SK-N-SH treated with all-trans-retinoic acid at 6 μM for 48 hours (cell line): Measurements from ENCODE around the gene CNOT8.

Experiments
- ATAC-seq: fragments of 200-7000 bp; cut with Tn5 transposase; 3 replicates; pipeline ENCODE4 v1.9.1; 2020; ENCODE audit warnings: mild to moderate bottlenecking, moderate library complexity
- ARNTL ChIP-seq: fragments of 450-650 bp; formaldehyde crosslinking; IDR thresholded peaks from 2 replicates; pipeline ENCODE4 v1.5.0; 2020; ENCODE audit warnings: low read depth, mild to moderate bottlenecking, moderate library complexity, borderline replicate concordance
- BACH2 ChIP-seq: fragments of 250-450 bp; sonication (Bioruptor Pico); IDR thresholded peaks from 2 replicates; pipeline ENCODE4 v1.9.0; 2021; ENCODE audit warnings: mild to moderate bottlenecking, borderline replicate concordance
- CREB5 ChIP-seq: fragments of 250-450 bp; sonication (Bioruptor Pico); IDR thresholded peaks from 2 replicates; pipeline ENCODE4 v1.5.1; 2020; ENCODE audit warnings: low read depth, mild to moderate bottlenecking, moderate library complexity
- CSDC2 ChIP-seq: fragments of 250-450 bp; sonication (Bioruptor Pico); IDR thresholded peaks from 2 replicates; pipeline ENCODE4 v1.5.0; 2020; ENCODE audit warnings: mild to moderate bottlenecking, moderate library complexity
- ESRRG ChIP-seq: fragments of 250-450 bp; sonication (Bioruptor Pico); IDR thresholded peaks from 2 replicates; pipeline ENCODE4 v1.6.1; 2021; ENCODE audit warnings: mild to moderate bottlenecking
- GLIS3 ChIP-seq: fragments of 250-450 bp; sonication (Bioruptor Pico); IDR thresholded peaks from 2 replicates; pipeline ENCODE4 v1.5.0; 2020; ENCODE audit warnings: mild to moderate bottlenecking, moderate library complexity
- ISL1 ChIP-seq: fragments of 250-450 bp; sonication (Bioruptor Pico); IDR thresholded peaks from 2 replicates; pipeline ENCODE4 v2.1.2; 2022; ENCODE audit warnings: mild to moderate bottlenecking, moderate library complexity
- POU6F1 ChIP-seq: fragments of 250-450 bp; sonication (Bioruptor Pico); IDR thresholded peaks from 2 replicates; pipeline ENCODE4 v1.8.0; 2021; ENCODE audit warnings: low read depth, mild to moderate bottlenecking, moderate library complexity, borderline replicate concordance
- PPARA ChIP-seq: fragments of 250-450 bp; sonication (Bioruptor Pico); IDR thresholded peaks from 2 replicates; pipeline ENCODE4 v1.5.0; 2020; ENCODE audit warnings: mild to moderate bottlenecking, borderline replicate concordance
- RARB ChIP-seq: fragments of 250-450 bp; sonication (Bioruptor Pico); IDR thresholded peaks from 2 replicates; pipeline ENCODE4 v1.8.0; 2021; ENCODE audit warnings: mild to moderate bottlenecking, moderate library complexity
- SNAI2 ChIP-seq: fragments of 250-450 bp; sonication (Bioruptor Pico); IDR thresholded peaks from 2 replicates; pipeline ENCODE4 v1.5.0; 2020; ENCODE audit warnings: mild to moderate bottlenecking, moderate library complexity
- TCF4 ChIP-seq: fragments of 250-450 bp; sonication (Bioruptor Pico); IDR thresholded peaks from 2 replicates; pipeline ENCODE4 v1.8.0; 2021; ENCODE audit warnings: mild to moderate bottlenecking, moderate library complexity, borderline replicate concordance
- TOX ChIP-seq: fragments of 250-450 bp; sonication (Bioruptor Pico); IDR thresholded peaks from 2 replicates; pipeline ENCODE4 v1.8.0; 2021; ENCODE audit warnings: mild to moderate bottlenecking, moderate library complexity, borderline replicate concordance
- ZC3H10 ChIP-seq: fragments of 250-450 bp; sonication (Bioruptor Pico); IDR thresholded peaks from 2 replicates; pipeline ENCODE4 v1.5.1; 2021; ENCODE audit warnings: mild to moderate bottlenecking, moderate library complexity
- ZFP3 ChIP-seq: fragments of 250-450 bp; sonication (Bioruptor Pico); IDR thresholded peaks from 2 replicates; pipeline ENCODE4 v1.5.0; 2020; ENCODE audit warnings: mild to moderate bottlenecking, moderate library complexity
- ZNF565 ChIP-seq: fragments of 450-650 bp; formaldehyde crosslinking; conservative IDR thresholded peaks from 2 replicates; pipeline ENCODE4 v1.5.0; 2020; ENCODE audit warnings: low read depth, mild to moderate bottlenecking, moderate library complexity
- ZNF70 ChIP-seq: fragments of 450-650 bp; formaldehyde crosslinking; IDR thresholded peaks from 2 replicates; pipeline ENCODE4 v1.5.0; 2020; ENCODE audit warnings: mild to moderate bottlenecking, moderate library complexity
- ZNF8 ChIP-seq: fragments of 450-650 bp; formaldehyde crosslinking; IDR thresholded peaks from 2 replicates; pipeline ENCODE4 v1.5.0; 2020; ENCODE audit warnings: mild to moderate bottlenecking, moderate library complexity
- TF ChIP-seq, protein P1 (sequence below): fragments of 250-450 bp; sonication (Bioruptor Pico); IDR thresholded peaks from 2 replicates; pipeline ENCODE4 v1.8.0; 2020; ENCODE audit warnings: mild to moderate bottlenecking, moderate library complexity, borderline replicate concordance
- TF ChIP-seq, protein P2 (sequence below): fragments of 250-450 bp; sonication (Bioruptor Pico); IDR thresholded peaks from 2 replicates; pipeline ENCODE4 v1.5.1; 2021; ENCODE audit warnings: mild to moderate bottlenecking, moderate library complexity

CNOT8 gene

GRCh38 chr5:154834053-154834452 is 24.4 kb upstream of the CNOT8 start:
- TF ChIP-seq SNAI2 (CRISPR knock-in tag) (no peak), TOX (CRISPR knock-in tag) (no peak), ZC3H10 (no peak), RARB (no peak), BACH2 (CRISPR knock-in tag) (no peak), CSDC2 (no peak), POU6F1 (CRISPR knock-in tag) (no peak), ZNF70 (no peak), ESRRG (CRISPR knock-in tag) (no peak), ZNF565 (CRISPR knock-in tag) (no peak), ZNF8 (CRISPR knock-in tag) (no peak), CREB5 (CRISPR knock-in tag) (no peak)
- no peak for ATAC-seq

DNA sequence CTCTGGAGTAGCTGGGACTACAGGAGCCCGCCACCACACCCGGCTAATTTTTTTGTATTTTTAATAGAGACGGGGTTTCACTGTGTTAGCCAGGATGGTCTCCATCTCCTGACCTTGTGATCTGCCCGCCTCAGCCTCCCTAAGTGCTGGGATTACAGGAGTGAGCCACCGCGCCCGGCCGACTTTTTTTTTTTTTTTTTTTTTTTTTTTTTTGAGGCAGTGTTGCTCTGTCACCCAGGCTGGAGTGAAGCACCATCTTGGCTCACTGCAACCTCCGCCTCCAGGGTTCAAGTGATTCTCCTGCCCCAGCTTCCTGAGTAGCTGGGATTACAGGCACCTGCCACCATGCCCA is 22.8 kb upstream of the CNOT8 start:
- ATAC-seq: peak; percentile 11; the same call in 2 of the 3 replicates

DNA sequence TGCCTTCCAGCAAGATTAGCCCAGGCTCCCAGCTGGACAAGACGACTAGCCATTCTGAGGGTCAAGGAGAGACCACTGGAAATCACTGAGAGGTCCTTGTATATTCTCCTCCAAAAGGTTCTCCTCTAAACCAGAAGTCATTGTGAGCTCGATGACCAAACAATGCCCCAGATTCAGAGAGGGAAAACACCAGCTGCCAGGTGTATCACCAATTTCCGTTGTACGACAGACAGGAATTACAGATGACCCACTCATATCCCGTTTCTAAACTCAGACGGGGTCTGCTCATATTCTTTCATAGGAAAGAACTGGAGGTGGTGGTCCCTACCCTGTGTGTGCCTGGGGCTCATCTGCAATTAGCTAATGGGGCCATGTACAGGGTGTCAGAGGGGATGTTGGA is 22.2 kb upstream of the CNOT8 start:
- TF ChIP-seq ISL1 (no peak), ZNF565 (CRISPR knock-in tag) (no peak), ESRRG (CRISPR knock-in tag) (no peak), SNAI2 (CRISPR knock-in tag) (no peak), GLIS3 (CRISPR knock-in tag) (no peak), ZC3H10 (no peak), ZFP3 (no peak), ZNF70 (no peak), POU6F1 (CRISPR knock-in tag) (no peak), CSDC2 (no peak), RARB (no peak), PPARA (no peak), ARNTL (no peak), BACH2 (CRISPR knock-in tag) (no peak), TOX (CRISPR knock-in tag) (no peak), CREB5 (CRISPR knock-in tag) (no peak), TCF4 (CRISPR knock-in tag) (no peak)
- TF ChIP-seq, protein P1, sequence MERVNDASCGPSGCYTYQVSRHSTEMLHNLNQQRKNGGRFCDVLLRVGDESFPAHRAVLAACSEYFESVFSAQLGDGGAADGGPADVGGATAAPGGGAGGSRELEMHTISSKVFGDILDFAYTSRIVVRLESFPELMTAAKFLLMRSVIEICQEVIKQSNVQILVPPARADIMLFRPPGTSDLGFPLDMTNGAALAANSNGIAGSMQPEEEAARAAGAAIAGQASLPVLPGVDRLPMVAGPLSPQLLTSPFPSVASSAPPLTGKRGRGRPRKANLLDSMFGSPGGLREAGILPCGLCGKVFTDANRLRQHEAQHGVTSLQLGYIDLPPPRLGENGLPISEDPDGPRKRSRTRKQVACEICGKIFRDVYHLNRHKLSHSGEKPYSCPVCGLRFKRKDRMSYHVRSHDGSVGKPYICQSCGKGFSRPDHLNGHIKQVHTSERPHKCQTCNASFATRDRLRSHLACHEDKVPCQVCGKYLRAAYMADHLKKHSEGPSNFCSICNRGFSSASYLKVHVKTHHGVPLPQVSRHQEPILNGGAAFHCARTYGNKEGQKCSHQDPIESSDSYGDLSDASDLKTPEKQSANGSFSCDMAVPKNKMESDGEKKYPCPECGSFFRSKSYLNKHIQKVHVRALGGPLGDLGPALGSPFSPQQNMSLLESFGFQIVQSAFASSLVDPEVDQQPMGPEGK (CRISPR knock-in tag): no peak
- TF ChIP-seq, protein P2, sequence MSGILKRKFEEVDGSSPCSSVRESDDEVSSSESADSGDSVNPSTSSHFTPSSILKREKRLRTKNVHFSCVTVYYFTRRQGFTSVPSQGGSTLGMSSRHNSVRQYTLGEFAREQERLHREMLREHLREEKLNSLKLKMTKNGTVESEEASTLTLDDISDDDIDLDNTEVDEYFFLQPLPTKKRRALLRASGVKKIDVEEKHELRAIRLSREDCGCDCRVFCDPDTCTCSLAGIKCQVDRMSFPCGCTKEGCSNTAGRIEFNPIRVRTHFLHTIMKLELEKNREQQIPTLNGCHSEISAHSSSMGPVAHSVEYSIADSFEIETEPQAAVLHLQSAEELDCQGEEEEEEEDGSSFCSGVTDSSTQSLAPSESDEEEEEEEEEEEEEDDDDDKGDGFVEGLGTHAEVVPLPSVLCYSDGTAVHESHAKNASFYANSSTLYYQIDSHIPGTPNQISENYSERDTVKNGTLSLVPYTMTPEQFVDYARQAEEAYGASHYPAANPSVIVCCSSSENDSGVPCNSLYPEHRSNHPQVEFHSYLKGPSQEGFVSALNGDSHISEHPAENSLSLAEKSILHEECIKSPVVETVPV: no peak
- no peak for ATAC-seq
